ENCODE measurements around the gene EXOSC5. TPM values are rescaled to one million over a fixed set of nuclear protein-coding genes. Genes with fewer than 3 reads are reported as not detected.

The EXOSC5 gene
- total RNA-seq, 3 donors from 2014 or later = 86.3 to 95.5 (median 94.5) TPM

GRCh38 chr19:41431426-41432386, 34.5 kb upstream of the EXOSC5 start:
- Mint-ChIP-seq H3K36me3 (ENCODE audit: insufficient read depth) (peaks cover 19% of the 10 kb centered on the region), H3K27me3 (ENCODE audit: low read depth) (no peaks in the 10 kb centered on the region), H3K4me3 (no peak overlapping the region), H3K4me1 (ENCODE audit: low read depth) (peaks cover 25% of the 10 kb centered on the region), H3K9me3 (no peaks in the 10 kb centered on the region)
- ATAC-seq (no peak), DNase-seq (no peak)

GRCh38 chr19:41430922-41431321, 33.8 kb upstream of the EXOSC5 start:
- Mint-ChIP-seq H3K9me3 (no peaks in the 10 kb centered on the region), H3K4me1 (ENCODE audit: low read depth) (peaks cover 28% of the 10 kb centered on the region), H3K4me3 (no peak overlapping the region), H3K36me3 (ENCODE audit: insufficient read depth) (peaks cover 16% of the 10 kb centered on the region), H3K27me3 (ENCODE audit: low read depth) (no peaks in the 10 kb centered on the region)
- DNase-seq = no peak
- no peak for ATAC-seq

- no peaks in the 10 kb centered on the region for H3K27me3 Mint-ChIP-seq (ENCODE audit: low read depth)
- no peak for DNase-seq
- H3K4me1 Mint-ChIP-seq (ENCODE audit: low read depth) = peaks cover 28% of the 10 kb centered on the region
- peaks cover 13% of the 10 kb centered on the region for H3K36me3 Mint-ChIP-seq (ENCODE audit: insufficient read depth)
- no peaks in the 10 kb centered on the region for H3K9me3 Mint-ChIP-seq
- H3K4me3 Mint-ChIP-seq = peak overlapping the region; percentile 24
- ATAC-seq = no peak
These were observed 31.3 kb upstream of the EXOSC5 start for GRCh38 chr19:41428481-41428859.

- peaks cover 13% of the 10 kb centered on the region for H3K36me3 Mint-ChIP-seq (ENCODE audit: insufficient read depth)
- peaks cover 28% of the 10 kb centered on the region for H3K4me1 Mint-ChIP-seq (ENCODE audit: low read depth)
- H3K9me3 Mint-ChIP-seq = no peaks in the 10 kb centered on the region
- H3K27me3 Mint-ChIP-seq (ENCODE audit: low read depth) = no peaks in the 10 kb centered on the region
- DNase-seq = no peak
- ATAC-seq = peak; percentile 51 to 53
- peak overlapping the region; percentile 79 for H3K4me3 Mint-ChIP-seq
These were observed 30.7 kb upstream of the EXOSC5 start for GRCh38 chr19:41427647-41428480.

- Mint-ChIP-seq H3K27me3 (ENCODE audit: low read depth) (no peaks in the 10 kb centered on the region), H3K9me3 (no peaks in the 10 kb centered on the region), H3K4me3 (peak within 1 kb of the TSS; percentile 79), H3K4me1 (ENCODE audit: low read depth) (peaks cover 28% of the 10 kb centered on the region), H3K36me3 (ENCODE audit: insufficient read depth) (peaks cover 14% of the 10 kb centered on the region)
- ATAC-seq = peak; percentile 66 to 68
- DNase-seq = peak; percentile 30
These were observed 29.9 kb upstream of the EXOSC5 start, which contains the start of gene B3GNT8 for GRCh38 chr19:41426952-41427646. Gene B3GNT8 (minus strand): TSS chr19:41427374. CDS start chr19:41426778, 596 bp downstream.

DNA sequence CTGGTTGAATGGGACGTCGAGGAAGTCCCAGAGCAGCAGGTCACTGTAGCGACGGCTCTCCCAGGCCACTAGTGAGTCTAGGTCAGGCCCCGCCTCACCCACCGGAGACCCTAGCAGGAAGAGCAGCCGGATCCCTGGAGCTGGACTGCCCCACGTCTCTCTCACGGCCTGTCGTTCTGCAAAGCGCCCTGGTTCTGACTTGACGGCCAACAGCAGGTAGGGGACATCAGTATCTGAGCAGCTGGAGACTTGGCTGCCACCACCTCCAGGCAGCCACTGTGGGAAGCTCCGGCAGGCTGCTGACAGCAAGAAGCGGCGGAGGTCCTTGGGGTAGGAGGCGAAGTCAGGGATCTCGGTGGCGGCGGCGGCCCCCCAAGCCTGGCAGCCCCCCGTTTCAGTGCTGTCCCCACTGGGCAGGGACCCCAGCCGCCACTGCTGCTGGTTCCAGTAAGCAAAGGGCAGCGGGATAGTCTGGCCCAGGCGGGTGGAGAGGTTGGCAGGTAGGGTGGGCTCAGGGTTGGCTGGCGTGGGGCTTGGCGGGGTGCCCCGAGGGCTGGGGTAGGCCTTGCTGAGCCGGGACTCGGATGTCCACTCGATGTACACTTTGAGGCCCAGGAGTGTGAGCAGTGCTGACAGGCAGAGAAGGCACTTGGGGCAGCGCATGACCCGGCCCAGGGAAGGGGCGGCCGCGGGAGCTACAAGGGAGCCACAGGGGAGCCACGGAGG, 29.1 kb upstream of the EXOSC5 start:
- Mint-ChIP-seq H3K27me3 (ENCODE audit: low read depth) (no peaks in the 10 kb centered on the region), H3K9me3 (no peaks in the 10 kb centered on the region), H3K36me3 (ENCODE audit: insufficient read depth) (peaks cover 12% of the 10 kb centered on the region), H3K4me1 (ENCODE audit: low read depth) (peaks cover 28% of the 10 kb centered on the region), H3K4me3 (no peak overlapping the region)
- ATAC-seq = no peak
- DNase-seq = no peak

- H3K4me3 Mint-ChIP-seq = no peak overlapping the region
- H3K4me1 Mint-ChIP-seq (ENCODE audit: low read depth) = peaks cover 26% of the 10 kb centered on the region
- DNase-seq (no peak), ATAC-seq (no peak)
- no peaks in the 10 kb centered on the region for H3K27me3 Mint-ChIP-seq (ENCODE audit: low read depth)
- no peaks in the 10 kb centered on the region for H3K9me3 Mint-ChIP-seq
- H3K36me3 Mint-ChIP-seq (ENCODE audit: insufficient read depth) = peaks cover 12% of the 10 kb centered on the region
These were observed 28.3 kb upstream of the EXOSC5 start for GRCh38 chr19:41425174-41426115.

DNA sequence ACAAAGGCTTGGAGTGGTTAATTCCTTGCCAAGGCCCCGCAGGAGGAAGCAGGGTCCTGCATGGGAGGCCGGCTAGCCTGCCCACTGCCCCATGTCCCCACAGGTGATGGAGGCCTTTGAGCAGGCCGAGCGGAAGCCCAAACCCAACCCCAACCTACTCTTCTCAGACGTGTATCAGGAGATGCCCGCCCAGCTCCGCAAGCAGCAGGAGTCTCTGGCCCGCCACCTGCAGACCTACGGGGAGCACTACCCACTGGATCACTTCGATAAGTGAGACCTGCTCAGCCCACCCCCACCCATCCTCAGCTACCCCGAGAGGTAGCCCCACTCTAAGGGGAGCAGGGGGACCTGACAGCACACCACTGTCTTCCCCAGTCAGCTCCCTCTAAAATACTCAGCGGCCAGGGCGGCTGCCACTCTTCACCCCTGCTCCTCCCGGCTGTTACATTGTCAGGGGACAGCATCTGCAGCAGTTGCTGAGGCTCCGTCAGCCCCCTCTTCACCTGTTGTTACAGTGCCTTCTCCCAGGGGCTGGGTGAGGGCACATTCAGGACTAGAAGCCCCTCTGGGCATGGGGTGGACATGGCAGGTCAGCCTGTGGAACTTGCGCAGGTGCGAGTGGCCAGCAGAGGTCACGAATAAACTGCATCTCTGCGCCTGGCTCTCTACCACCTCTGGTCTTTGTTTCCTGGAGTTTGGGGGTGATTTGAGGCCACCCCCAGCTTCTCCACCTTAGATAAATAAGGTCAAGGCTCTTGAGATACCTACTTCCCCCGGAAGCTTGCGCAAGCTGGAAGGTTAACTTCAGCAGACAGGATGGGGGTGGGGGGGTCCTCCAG, 27.4 kb upstream of the EXOSC5 start:
- H3K4me3 Mint-ChIP-seq = no peak overlapping the region
- no peaks in the 10 kb centered on the region for H3K27me3 Mint-ChIP-seq (ENCODE audit: low read depth)
- DNase-seq (no peak), ATAC-seq (no peak)
- no peaks in the 10 kb centered on the region for H3K9me3 Mint-ChIP-seq
- H3K4me1 Mint-ChIP-seq (ENCODE audit: low read depth) = peaks cover 26% of the 10 kb centered on the region
- peaks cover 17% of the 10 kb centered on the region for H3K36me3 Mint-ChIP-seq (ENCODE audit: insufficient read depth)

- Mint-ChIP-seq H3K9me3 (no peaks in the 10 kb centered on the region), H3K36me3 (ENCODE audit: insufficient read depth) (peaks cover 24% of the 10 kb centered on the region), H3K4me1 (ENCODE audit: low read depth) (peaks cover 15% of the 10 kb centered on the region), H3K4me3 (no peak overlapping the region), H3K27me3 (ENCODE audit: low read depth) (no peaks in the 10 kb centered on the region)
- DNase-seq (no peak), ATAC-seq (no peak)
These were observed 25.8 kb upstream of the EXOSC5 start for GRCh38 chr19:41422955-41423354.

DNA sequence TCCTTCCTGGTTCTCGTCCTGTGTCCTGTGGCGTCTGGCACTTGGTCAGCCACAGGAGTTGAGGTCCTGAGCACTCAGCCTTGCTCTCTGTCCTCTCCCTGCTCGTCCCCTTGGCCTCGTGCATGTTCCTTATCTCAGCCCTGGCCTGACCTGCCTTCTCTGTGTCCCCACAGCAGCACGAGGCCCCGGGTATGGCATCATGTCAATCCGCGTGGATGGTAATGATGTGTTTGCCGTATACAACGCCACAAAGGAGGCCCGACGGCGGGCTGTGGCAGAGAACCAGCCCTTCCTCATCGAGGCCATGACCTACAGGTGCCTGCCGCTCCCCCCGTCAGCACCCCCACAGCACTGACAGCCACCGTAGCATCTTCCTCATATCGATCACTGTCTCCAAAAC, 25.3 kb upstream of the EXOSC5 start:
- Mint-ChIP-seq H3K36me3 (ENCODE audit: insufficient read depth) (peaks cover 24% of the 10 kb centered on the region), H3K4me3 (no peak overlapping the region), H3K4me1 (ENCODE audit: low read depth) (peaks cover 10% of the 10 kb centered on the region), H3K9me3 (no peaks in the 10 kb centered on the region), H3K27me3 (ENCODE audit: low read depth) (no peaks in the 10 kb centered on the region)
- DNase-seq (no peak), ATAC-seq (no peak)

- H3K9me3 Mint-ChIP-seq = no peaks in the 10 kb centered on the region
- ATAC-seq (no peak), DNase-seq (no peak)
- H3K4me1 Mint-ChIP-seq (ENCODE audit: low read depth) = peaks cover 7% of the 10 kb centered on the region
- H3K27me3 Mint-ChIP-seq (ENCODE audit: low read depth) = no peaks in the 10 kb centered on the region
- no peak overlapping the region for H3K4me3 Mint-ChIP-seq
- H3K36me3 Mint-ChIP-seq (ENCODE audit: insufficient read depth) = peaks cover 27% of the 10 kb centered on the region
These were observed 24.8 kb upstream of the EXOSC5 start for GRCh38 chr19:41421973-41422372.

DNA sequence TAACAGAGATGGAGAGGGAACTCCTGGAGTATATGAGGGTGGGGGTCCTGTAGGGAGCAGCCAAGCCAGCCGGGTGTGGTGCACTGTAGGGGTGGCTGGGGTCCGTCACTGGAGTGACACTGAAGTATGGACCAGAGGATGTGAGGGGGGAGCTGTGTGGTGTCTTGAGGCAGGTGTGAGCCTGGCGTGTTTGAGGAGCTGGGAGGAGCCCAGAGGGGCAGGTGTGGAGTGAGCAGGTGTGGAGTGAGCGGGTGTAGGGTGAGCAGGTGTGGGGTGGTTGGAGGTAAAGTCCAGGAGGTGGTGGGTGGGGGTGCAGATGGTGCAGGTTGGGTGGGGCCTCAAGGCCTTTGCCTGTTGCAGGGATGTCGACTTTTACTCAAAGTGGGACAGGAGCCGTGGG, 24.2 kb upstream of the EXOSC5 start:
- H3K27me3 Mint-ChIP-seq (ENCODE audit: low read depth) = no peaks in the 10 kb centered on the region
- no peak for ATAC-seq
- no peak overlapping the region for H3K4me3 Mint-ChIP-seq
- H3K36me3 Mint-ChIP-seq (ENCODE audit: insufficient read depth) = peaks cover 27% of the 10 kb centered on the region
- DNase-seq = no peak
- H3K9me3 Mint-ChIP-seq = no peaks in the 10 kb centered on the region
- H3K4me1 Mint-ChIP-seq (ENCODE audit: low read depth) = peaks cover 5% of the 10 kb centered on the region
